ENCODE measurements around the gene FGA. TPM values are rescaled to one million over a fixed set of nuclear protein-coding genes. Genes with fewer than 3 reads are reported as not detected.

FGA gene
- total RNA-seq, 1 experiment from 2014 or later = not detected

- Histone ChIP-seq H3K9ac (ENCODE audit: low read length) (no peak overlapping the region), H3K9me2 (replicated peaks; ENCODE audit: insufficient read depth, low read length) (no peaks in the 10 kb centered on the region), H4K20me1 (ENCODE audit: insufficient read depth, low read depth, low read length) (no peaks in the 10 kb centered on the region), H3K36me3 (ENCODE audit: insufficient read depth, low read length) (no peaks in the 10 kb centered on the region), H3K4me1 (ENCODE audit: low read length) (no peaks in the 10 kb centered on the region), H3K27me3 (ENCODE audit: low read length) (no peaks in the 10 kb centered on the region; the same call in 1 of the 2 replicates), H3K79me2 (ENCODE audit: low read length) (no peaks in the 10 kb centered on the region), H2AFZ (ENCODE audit: low read length) (no peak overlapping the region), H3K27ac (ENCODE audit: low read length) (no peak overlapping the region), H3K4me2 (ENCODE audit: low read depth, low read length, poor library complexity, severe bottlenecking) (no peak overlapping the region), H3K4me3 (ENCODE audit: low read length) (no peak overlapping the region), H3K9me3 (ENCODE audit: low read length) (no peaks in the 10 kb centered on the region)
- DNase-seq = no peak
Observed at GRCh38 chr4:154589296-154590197, 995 bp downstream of the FGA start.

DNA sequence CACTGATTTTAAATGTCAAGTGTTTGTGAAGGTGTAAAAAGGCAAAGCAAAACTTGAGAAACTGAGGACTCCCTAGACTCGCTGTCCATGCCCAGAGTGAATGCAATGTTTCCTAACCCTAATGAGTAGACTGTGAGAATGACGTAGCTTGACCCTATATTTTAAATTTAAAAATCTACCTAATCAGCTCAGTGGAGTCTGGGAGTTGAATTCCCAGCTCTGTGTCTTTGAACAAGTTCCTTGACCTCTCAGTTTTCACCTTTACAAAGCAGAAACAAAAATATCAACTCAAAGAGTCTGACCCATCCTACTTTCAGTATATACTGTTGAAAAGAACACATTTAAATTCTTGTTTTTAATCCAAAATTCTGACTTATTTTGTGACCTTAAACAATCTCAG lies 2.3 kb downstream of the FGA start:
- H3K27me3 ChIP-seq (ENCODE audit: low read length) = no peaks in the 10 kb centered on the region; the same call in 1 of the 2 replicates
- H3K9me3 ChIP-seq (ENCODE audit: low read length) = no peaks in the 10 kb centered on the region
- H3K36me3 ChIP-seq (ENCODE audit: insufficient read depth, low read length) = no peaks in the 10 kb centered on the region
- no peak overlapping the region for H3K9ac ChIP-seq (ENCODE audit: low read length)
- no peak for DNase-seq
- H3K4me1 ChIP-seq (ENCODE audit: low read length) = no peaks in the 10 kb centered on the region
- H3K4me3 ChIP-seq (ENCODE audit: low read length) = no peak overlapping the region
- H3K27ac ChIP-seq (ENCODE audit: low read length) = no peak overlapping the region
- H2AFZ ChIP-seq (ENCODE audit: low read length) = no peak overlapping the region
- H4K20me1 ChIP-seq (ENCODE audit: insufficient read depth, low read depth, low read length) = no peaks in the 10 kb centered on the region
- no peak overlapping the region for H3K4me2 ChIP-seq (ENCODE audit: low read depth, low read length, poor library complexity, severe bottlenecking)
- no peaks in the 10 kb centered on the region for H3K79me2 ChIP-seq (ENCODE audit: low read length)
- no peaks in the 10 kb centered on the region for H3K9me2 ChIP-seq (replicated peaks; ENCODE audit: insufficient read depth, low read length)

- Histone ChIP-seq H3K9ac (ENCODE audit: low read length) (no peak overlapping the region), H3K27ac (ENCODE audit: low read length) (no peak overlapping the region), H4K20me1 (ENCODE audit: insufficient read depth, low read depth, low read length) (no peaks in the 10 kb centered on the region), H3K27me3 (ENCODE audit: low read length) (no peaks in the 10 kb centered on the region; the same call in none of the 2 replicates), H2AFZ (ENCODE audit: low read length) (no peak overlapping the region), H3K36me3 (ENCODE audit: insufficient read depth, low read length) (no peaks in the 10 kb centered on the region), H3K4me2 (ENCODE audit: low read depth, low read length, poor library complexity, severe bottlenecking) (no peak overlapping the region), H3K9me3 (ENCODE audit: low read length) (no peaks in the 10 kb centered on the region), H3K4me3 (ENCODE audit: low read length) (no peak overlapping the region), H3K9me2 (replicated peaks; ENCODE audit: insufficient read depth, low read length) (no peaks in the 10 kb centered on the region), H3K4me1 (ENCODE audit: low read length) (no peaks in the 10 kb centered on the region), H3K79me2 (ENCODE audit: low read length) (no peaks in the 10 kb centered on the region)
- no peak for DNase-seq
Observed at GRCh38 chr4:154586296-154587033, 4.1 kb downstream of the FGA start.

- no peak overlapping the region for H3K27ac ChIP-seq (ENCODE audit: low read length)
- H2AFZ ChIP-seq (ENCODE audit: low read length) = no peak overlapping the region
- H3K9me2 ChIP-seq (replicated peaks; ENCODE audit: insufficient read depth, low read length) = no peaks in the 10 kb centered on the region
Observed at GRCh38 chr4:154585369-154586018, 5.0 kb downstream of the FGA start.

GRCh38 chr4:154584259-154584658 lies 6.3 kb downstream of the FGA start:
- no peaks in the 10 kb centered on the region for H3K9me2 ChIP-seq (replicated peaks; ENCODE audit: insufficient read depth, low read length)
- DNase-seq = no peak
- no peak overlapping the region for H3K27ac ChIP-seq (ENCODE audit: low read length)
- H3K9ac ChIP-seq (ENCODE audit: low read length) = no peak overlapping the region
- no peaks in the 10 kb centered on the region; the same call in none of the 2 replicates for H3K27me3 ChIP-seq (ENCODE audit: low read length)
- no peaks in the 10 kb centered on the region for H3K9me3 ChIP-seq (ENCODE audit: low read length)
- H3K4me3 ChIP-seq (ENCODE audit: low read length) = no peak overlapping the region
- H3K4me2 ChIP-seq (ENCODE audit: low read depth, low read length, poor library complexity, severe bottlenecking) = no peak overlapping the region
- no peaks in the 10 kb centered on the region for H3K79me2 ChIP-seq (ENCODE audit: low read length)
- H2AFZ ChIP-seq (ENCODE audit: low read length) = no peak overlapping the region
- H3K36me3 ChIP-seq (ENCODE audit: insufficient read depth, low read length) = no peaks in the 10 kb centered on the region
- H3K4me1 ChIP-seq (ENCODE audit: low read length) = no peaks in the 10 kb centered on the region
- H4K20me1 ChIP-seq (ENCODE audit: insufficient read depth, low read depth, low read length) = no peaks in the 10 kb centered on the region

More at GRCh38 chr4:154585369-154586018, 5.0 kb downstream of the FGA start:
- no peak overlapping the region for H3K4me2 ChIP-seq (ENCODE audit: low read depth, low read length, poor library complexity, severe bottlenecking)
- H3K36me3 ChIP-seq (ENCODE audit: insufficient read depth, low read length) = no peaks in the 10 kb centered on the region
- no peak for DNase-seq
- no peaks in the 10 kb centered on the region for H3K4me1 ChIP-seq (ENCODE audit: low read length)
- no peaks in the 10 kb centered on the region for H3K79me2 ChIP-seq (ENCODE audit: low read length)
- no peaks in the 10 kb centered on the region; the same call in none of the 2 replicates for H3K27me3 ChIP-seq (ENCODE audit: low read length)
- H3K9ac ChIP-seq (ENCODE audit: low read length) = no peak overlapping the region
- no peaks in the 10 kb centered on the region for H3K9me3 ChIP-seq (ENCODE audit: low read length)
- no peak overlapping the region for H3K4me3 ChIP-seq (ENCODE audit: low read length)
- H4K20me1 ChIP-seq (ENCODE audit: insufficient read depth, low read depth, low read length) = no peaks in the 10 kb centered on the region

- no peak overlapping the region for H2AFZ ChIP-seq (ENCODE audit: low read length)
- no peak overlapping the region for H3K9ac ChIP-seq (ENCODE audit: low read length)
- H3K4me3 ChIP-seq (ENCODE audit: low read length) = no peak overlapping the region
- no peaks in the 10 kb centered on the region for H3K79me2 ChIP-seq (ENCODE audit: low read length)
- no peak overlapping the region for H3K4me2 ChIP-seq (ENCODE audit: low read depth, low read length, poor library complexity, severe bottlenecking)
- no peaks in the 10 kb centered on the region for H4K20me1 ChIP-seq (ENCODE audit: insufficient read depth, low read depth, low read length)
- H3K27ac ChIP-seq (ENCODE audit: low read length) = no peak overlapping the region
- H3K9me2 ChIP-seq (replicated peaks; ENCODE audit: insufficient read depth, low read length) = no peaks in the 10 kb centered on the region
- H3K36me3 ChIP-seq (ENCODE audit: insufficient read depth, low read length) = no peaks in the 10 kb centered on the region
- no peaks in the 10 kb centered on the region; the same call in none of the 2 replicates for H3K27me3 ChIP-seq (ENCODE audit: low read length)
- H3K4me1 ChIP-seq (ENCODE audit: low read length) = no peaks in the 10 kb centered on the region
- H3K9me3 ChIP-seq (ENCODE audit: low read length) = no peaks in the 10 kb centered on the region
- DNase-seq = no peak
Observed at GRCh38 chr4:154583677-154584076, 6.9 kb downstream of the FGA start.

- no peaks in the 10 kb centered on the region for H4K20me1 ChIP-seq (ENCODE audit: insufficient read depth, low read depth, low read length)
- H3K9me2 ChIP-seq (replicated peaks; ENCODE audit: insufficient read depth, low read length) = no peaks in the 10 kb centered on the region
- H3K4me1 ChIP-seq (ENCODE audit: low read length) = no peaks in the 10 kb centered on the region
- no peaks in the 10 kb centered on the region for H3K36me3 ChIP-seq (ENCODE audit: insufficient read depth, low read length)
- H3K27me3 ChIP-seq (ENCODE audit: low read length) = no peaks in the 10 kb centered on the region; the same call in none of the 2 replicates
- H3K4me2 ChIP-seq (ENCODE audit: low read depth, low read length, poor library complexity, severe bottlenecking) = no peak overlapping the region
- DNase-seq = no peak
- no peaks in the 10 kb centered on the region for H3K9me3 ChIP-seq (ENCODE audit: low read length)
- H3K4me3 ChIP-seq (ENCODE audit: low read length) = no peak overlapping the region
- no peak overlapping the region for H3K27ac ChIP-seq (ENCODE audit: low read length)
- no peak overlapping the region for H3K9ac ChIP-seq (ENCODE audit: low read length)
- no peak overlapping the region for H2AFZ ChIP-seq (ENCODE audit: low read length)
- H3K79me2 ChIP-seq (ENCODE audit: low read length) = no peaks in the 10 kb centered on the region
Observed at GRCh38 chr4:154583230-154583629, 7.3 kb downstream of the FGA start.

GRCh38 chr4:154582723-154583122 lies 7.8 kb downstream of the FGA start:
- Histone ChIP-seq H4K20me1 (ENCODE audit: insufficient read depth, low read depth, low read length) (no peaks in the 10 kb centered on the region), H3K4me2 (ENCODE audit: low read depth, low read length, poor library complexity, severe bottlenecking) (no peak overlapping the region), H3K9me3 (ENCODE audit: low read length) (no peaks in the 10 kb centered on the region), H3K9me2 (replicated peaks; ENCODE audit: insufficient read depth, low read length) (no peaks in the 10 kb centered on the region), H3K79me2 (ENCODE audit: low read length) (no peaks in the 10 kb centered on the region), H3K36me3 (ENCODE audit: insufficient read depth, low read length) (no peaks in the 10 kb centered on the region), H2AFZ (ENCODE audit: low read length) (no peak overlapping the region), H3K27ac (ENCODE audit: low read length) (no peak overlapping the region), H3K9ac (ENCODE audit: low read length) (no peak overlapping the region), H3K4me3 (ENCODE audit: low read length) (no peak overlapping the region), H3K27me3 (ENCODE audit: low read length) (no peaks in the 10 kb centered on the region; the same call in none of the 2 replicates), H3K4me1 (ENCODE audit: low read length) (no peaks in the 10 kb centered on the region)
- DNase-seq = no peak
